Stimulated activated CD8-positive, alpha-beta memory T cell treated with anti-CD3 and anti-CD28 coated beads, Interleukin-15, amount 100 ng/mL, for 1 hour (primary cell): ENCODE measurements around the gene CHCHD3.

Experiments
- DNase-seq: peaks from one replicate; pipeline ENCODE4 v3.0.0-alpha.2; 2020; ENCODE audit warnings: low read depth

CHCHD3 gene

DNA sequence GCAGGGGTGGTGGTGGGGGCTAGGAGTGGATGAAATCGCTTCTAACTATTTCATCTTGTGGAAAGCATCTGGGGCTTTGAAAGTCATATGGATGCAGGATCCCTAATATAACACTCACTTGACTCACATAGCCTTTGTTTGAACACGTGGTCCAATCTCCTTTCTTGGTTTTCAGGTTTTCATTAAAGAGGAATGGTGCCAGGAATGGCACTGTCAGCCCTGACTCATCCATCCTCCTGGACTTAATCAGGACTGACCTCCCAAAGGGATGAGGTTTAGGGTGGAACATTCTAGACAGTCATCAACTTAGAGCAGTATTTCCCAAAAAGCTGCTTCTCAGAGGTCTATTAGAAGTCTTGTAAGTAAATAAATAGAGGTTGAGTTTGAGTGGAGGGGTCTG, 343.6 kb downstream of the CHCHD3 start:
- DNase-seq: no peak

DNA sequence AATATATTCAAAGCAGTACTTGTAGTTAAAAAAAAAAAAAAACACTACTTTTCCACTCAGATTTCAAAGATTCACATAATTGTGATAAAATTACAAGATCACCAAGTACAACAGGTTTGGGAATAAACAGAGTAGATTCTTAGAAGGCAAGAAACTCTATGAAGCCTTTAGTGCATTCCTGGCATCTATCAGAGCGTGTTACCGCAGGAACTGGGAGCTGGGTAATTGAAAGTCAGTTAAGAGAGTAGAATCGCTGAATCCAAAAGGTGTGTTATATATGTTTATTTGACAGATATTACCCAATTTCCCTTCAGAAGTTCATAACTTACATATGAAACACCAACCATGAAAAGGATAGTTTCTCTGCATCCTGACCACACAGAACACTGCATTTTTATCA, 346.4 kb downstream of the CHCHD3 start:
- no peak for DNase-seq
